Endodermal cell (in vitro differentiated cells): ENCODE data around the gene SPATS2. TPM values are rescaled to one million over a fixed set of nuclear protein-coding genes. Genes with fewer than 3 reads are reported as not detected.

Source experiments
- DNase-seq: peaks from one replicate; pipeline ENCODE4 v3.0.0-alpha.2; 2017
- H3K27ac ChIP-seq: 2 replicates; pipeline ENCODE4 v1.5.1; 2013; ENCODE audit warnings: mild to moderate bottlenecking, low read depth, low read length, moderate library complexity
- H3K27me3 ChIP-seq: 2 replicates; pipeline ENCODE4 v1.6.1; 2013; ENCODE audit warnings: mild to moderate bottlenecking, low read length, moderate library complexity; ENCODE audit not compliant: insufficient read depth, control insufficient read depth, poor library complexity, severe bottlenecking
- H3K36me3 ChIP-seq: 2 replicates; pipeline ENCODE4 v1.7.0; 2013; ENCODE audit warnings: mild to moderate bottlenecking, low read length, moderate library complexity; ENCODE audit not compliant: control insufficient read depth, insufficient read depth
- H3K4me1 ChIP-seq: one replicate; pipeline ENCODE4 v1.7.0; 2013; ENCODE audit warnings: low read length; ENCODE audit not compliant: control insufficient read depth, insufficient read depth
- H3K4me3 ChIP-seq: 2 replicates; pipeline ENCODE4 v1.5.1; 2013; ENCODE audit warnings: mild to moderate bottlenecking, low read length, moderate library complexity
- H3K9ac ChIP-seq: 2 replicates; pipeline ENCODE4 v1.6.1; 2013; ENCODE audit warnings: mild to moderate bottlenecking, low read length, moderate library complexity; ENCODE audit not compliant: poor library complexity, severe bottlenecking; ENCODE audit errors: extremely low read depth
- H3K9me3 ChIP-seq: 2 replicates; pipeline ENCODE4 v1.6.1; 2013; ENCODE audit warnings: mild to moderate bottlenecking, low read length, moderate library complexity; ENCODE audit not compliant: control insufficient read depth
- H3K27ac Mint-ChIP-seq: 2 replicates; pipeline ENCODE4 v1.8.0; 2020; ENCODE audit warnings: mixed read lengths
- H3K27me3 Mint-ChIP-seq: 2 replicates; pipeline ENCODE4 v1.8.0; 2021; ENCODE audit warnings: mild to moderate bottlenecking, mixed read lengths; ENCODE audit not compliant: insufficient read depth
- H3K36me3 Mint-ChIP-seq: 2 replicates; pipeline ENCODE4 v1.8.0; 2020; ENCODE audit warnings: low read depth, mixed read lengths
- H3K4me1 Mint-ChIP-seq: 2 replicates; pipeline ENCODE4 v1.8.0; 2020; ENCODE audit warnings: mixed read lengths
- H3K4me3 Mint-ChIP-seq: 2 replicates; pipeline ENCODE4 v1.8.0; 2020; ENCODE audit warnings: mild to moderate bottlenecking, moderate library complexity, mixed read lengths
- H3K9me3 Mint-ChIP-seq: 2 replicates; pipeline ENCODE4 v1.8.0; 2020; ENCODE audit warnings: mild to moderate bottlenecking, mixed read lengths
- WGBS, 2 experiments: methylation state at CpG; one replicate each; pipeline versions ENCODE4 v1.1.5 to v1.1.7; 2013; ENCODE audit warnings: missing lambda C conversion rate in 2 of 2, mixed read lengths in 1 of 2; ENCODE audit not compliant: insufficient coverage in 1 of 2, insufficient read length in 1 of 2; 5-methylcytosine and 5-hydroxymethylcytosine counted together
- total RNA-seq, 2 donors: library from RNA; stranded (reverse); fragmentation: NEBNext Ultra II Directional in 1 of 2; extraction: Animal tissue kit (Norgen Biotek cat#: 25700) in 1 of 2; gene quantifications; 2 replicates in 1 of 2; 3 replicates in 1 of 2; pipeline ENCODE4 v1.2.1, GENCODE V29; 2021
- TF ChIP-seq, protein P1 (sequence below): fragments of 200-600 bp; sonication (generic); conservative IDR thresholded peaks from 2 replicates; pipeline ENCODE4 v1.5.0; 2021; ENCODE audit warnings: antibody characterized with exemption, mild to moderate bottlenecking

SPATS2 gene
- total RNA-seq, 2 donors from 2014 or later: 50.2 to 64.8 TPM

- H3K9ac ChIP-seq: no peak overlapping the region
These were observed 168.8 kb downstream of the SPATS2 start for GRCh38 chr12:49535921-49536525.

DNA sequence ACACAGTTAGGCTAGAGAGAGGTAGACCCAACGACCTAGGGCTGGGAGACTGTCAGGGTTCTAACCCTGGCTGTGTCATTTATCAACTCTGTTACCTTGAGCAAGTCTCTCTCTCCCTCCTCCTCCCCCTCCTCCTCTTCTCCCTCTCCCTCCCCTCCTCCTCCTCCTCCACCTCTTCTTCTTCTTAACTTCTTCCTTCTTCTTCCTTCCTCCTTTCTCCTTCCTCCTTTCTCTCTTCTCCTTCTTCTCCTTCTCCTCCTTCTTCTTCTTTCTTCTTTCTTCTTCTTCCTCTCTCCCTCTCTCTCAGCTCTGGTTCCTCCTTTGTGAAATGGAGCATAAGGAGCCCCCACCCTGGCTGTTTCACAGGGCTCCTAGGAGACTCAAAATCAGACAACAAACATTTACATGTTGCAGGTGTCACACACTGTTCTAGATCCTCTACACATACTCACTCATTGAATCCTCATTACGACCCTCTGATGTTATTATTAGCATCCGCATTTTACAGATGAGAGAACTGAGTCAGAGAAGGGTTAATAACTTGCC, 169.3 kb downstream of the SPATS2 start:
- Histone ChIP-seq H3K36me3 (no peaks in the 10 kb centered on the region), H3K9me3 (no peaks in the 10 kb centered on the region), H3K27ac (no peak overlapping the region), H3K4me3 (no peak overlapping the region), H3K9ac (no peak overlapping the region), H3K27me3 (peaks cover 67% of the 10 kb centered on the region), H3K4me1 (no peaks in the 10 kb centered on the region)
- Mint-ChIP-seq H3K36me3 (no peaks in the 10 kb centered on the region), H3K27ac (no peak overlapping the region), H3K4me1 (peaks cover 5% of the 10 kb centered on the region), H3K4me3 (no peak overlapping the region), H3K9me3 (no peaks in the 10 kb centered on the region), H3K27me3 (peaks cover 74% of the 10 kb centered on the region)
- WGBS, 2 experiments: 60 to 87% methylated on average over 2 to 3 of the region's 3 CpGs
- DNase-seq: peak; percentile 14
- TF ChIP-seq, protein P1, sequence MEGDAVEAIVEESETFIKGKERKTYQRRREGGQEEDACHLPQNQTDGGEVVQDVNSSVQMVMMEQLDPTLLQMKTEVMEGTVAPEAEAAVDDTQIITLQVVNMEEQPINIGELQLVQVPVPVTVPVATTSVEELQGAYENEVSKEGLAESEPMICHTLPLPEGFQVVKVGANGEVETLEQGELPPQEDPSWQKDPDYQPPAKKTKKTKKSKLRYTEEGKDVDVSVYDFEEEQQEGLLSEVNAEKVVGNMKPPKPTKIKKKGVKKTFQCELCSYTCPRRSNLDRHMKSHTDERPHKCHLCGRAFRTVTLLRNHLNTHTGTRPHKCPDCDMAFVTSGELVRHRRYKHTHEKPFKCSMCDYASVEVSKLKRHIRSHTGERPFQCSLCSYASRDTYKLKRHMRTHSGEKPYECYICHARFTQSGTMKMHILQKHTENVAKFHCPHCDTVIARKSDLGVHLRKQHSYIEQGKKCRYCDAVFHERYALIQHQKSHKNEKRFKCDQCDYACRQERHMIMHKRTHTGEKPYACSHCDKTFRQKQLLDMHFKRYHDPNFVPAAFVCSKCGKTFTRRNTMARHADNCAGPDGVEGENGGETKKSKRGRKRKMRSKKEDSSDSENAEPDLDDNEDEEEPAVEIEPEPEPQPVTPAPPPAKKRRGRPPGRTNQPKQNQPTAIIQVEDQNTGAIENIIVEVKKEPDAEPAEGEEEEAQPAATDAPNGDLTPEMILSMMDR: no peak

More at GRCh38 chr12:49535921-49536525, 168.8 kb downstream of the SPATS2 start:
- no peaks in the 10 kb centered on the region for H3K9me3 Mint-ChIP-seq
- TF ChIP-seq, protein P1: no peak
- WGBS, 2 experiments: 91 to 94% methylated on average over 4 to 6 of the region's 6 CpGs
- Histone ChIP-seq H3K36me3 (no peaks in the 10 kb centered on the region), H3K4me3 (no peak overlapping the region), H3K27me3 (peaks cover 62% of the 10 kb centered on the region), H3K9me3 (no peaks in the 10 kb centered on the region), H3K4me1 (no peaks in the 10 kb centered on the region), H3K27ac (no peak overlapping the region)
- peak; percentile 40 for DNase-seq
- peaks cover 5% of the 10 kb centered on the region for H3K4me1 Mint-ChIP-seq
- H3K27ac Mint-ChIP-seq: no peak overlapping the region
- H3K4me3 Mint-ChIP-seq: no peak overlapping the region
- H3K27me3 Mint-ChIP-seq: peaks cover 68% of the 10 kb centered on the region
- H3K36me3 Mint-ChIP-seq: no peaks in the 10 kb centered on the region

DNA sequence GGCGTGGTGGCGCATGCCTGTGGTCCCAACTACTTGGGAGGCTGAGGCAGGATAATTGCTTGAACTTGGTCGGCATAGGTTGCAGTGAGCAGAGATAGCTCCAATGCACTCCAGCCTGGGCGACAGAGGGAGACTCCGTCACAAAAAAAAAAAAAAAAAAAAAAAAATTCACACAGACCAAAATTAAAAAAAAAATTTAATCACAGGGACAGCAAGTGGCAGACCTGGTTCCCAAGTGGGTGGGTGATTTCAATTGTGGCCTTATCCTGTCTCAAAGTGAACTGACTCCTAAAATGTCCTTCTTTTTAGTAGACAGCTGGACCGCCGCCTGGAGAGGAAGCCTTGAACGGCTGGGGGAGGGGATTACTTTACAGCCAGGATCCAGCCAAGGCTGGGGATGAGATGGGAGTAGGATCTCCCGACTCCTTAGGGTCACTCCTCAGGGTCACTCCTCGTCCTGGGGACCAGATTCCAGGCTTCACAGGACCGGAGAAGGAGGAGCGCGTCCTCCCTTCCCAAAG, 170.0 kb downstream of the SPATS2 start:
- H3K27me3 Mint-ChIP-seq: peaks cover 81% of the 10 kb centered on the region
- no peak overlapping the region for H3K27ac Mint-ChIP-seq
- H3K4me3 Mint-ChIP-seq: peak overlapping the region; percentile 49
- TF ChIP-seq, protein P1: no peak
- WGBS, 2 experiments: 33 to 35% methylated on average over 6 to 13 of the region's 13 CpGs
- Histone ChIP-seq H3K9me3 (no peaks in the 10 kb centered on the region), H3K4me1 (no peaks in the 10 kb centered on the region), H3K27me3 (peaks cover 74% of the 10 kb centered on the region), H3K36me3 (no peaks in the 10 kb centered on the region), H3K4me3 (peak overlapping the region; percentile 61), H3K27ac (no peak overlapping the region), H3K9ac (no peak overlapping the region)
- no peaks in the 10 kb centered on the region for H3K9me3 Mint-ChIP-seq
- peak; percentile 41 for DNase-seq
- no peaks in the 10 kb centered on the region for H3K36me3 Mint-ChIP-seq
- H3K4me1 Mint-ChIP-seq: peaks cover 5% of the 10 kb centered on the region
